Activated naive CD8-positive, alpha-beta T cell treated with anti-CD3 and anti-CD28 coated beads, Interleukin-2, amount 50 U/mL, for 16 hours (primary cell): ENCODE measurements around the gene SCFD2.
"Not testable (repeated sequence)": the region's sequence is repeated elsewhere in the genome, so short reads cannot be mapped to it uniquely, and the experiment has no call there.

ENCODE experiments used
- DNase-seq: peaks from one replicate; pipeline ENCODE4 v3.0.0-alpha.2; 2020; ENCODE audit warnings: low read depth, low spot score

Gene SCFD2

GRCh38 chr4:53365486-53366300 lies at the start of gene SCFD2:
SCFD2 (minus strand) TSS chr4:53366061.
- peak; percentile 94 for DNase-seq

GRCh38 chr4:53409479-53409878 lies 43.6 kb upstream of the SCFD2 start:
- DNase-seq, result not testable (repeated sequence)

- no peak for DNase-seq
Observed at GRCh38 chr4:53380221-53380620, 14.4 kb upstream of the SCFD2 start.

DNA sequence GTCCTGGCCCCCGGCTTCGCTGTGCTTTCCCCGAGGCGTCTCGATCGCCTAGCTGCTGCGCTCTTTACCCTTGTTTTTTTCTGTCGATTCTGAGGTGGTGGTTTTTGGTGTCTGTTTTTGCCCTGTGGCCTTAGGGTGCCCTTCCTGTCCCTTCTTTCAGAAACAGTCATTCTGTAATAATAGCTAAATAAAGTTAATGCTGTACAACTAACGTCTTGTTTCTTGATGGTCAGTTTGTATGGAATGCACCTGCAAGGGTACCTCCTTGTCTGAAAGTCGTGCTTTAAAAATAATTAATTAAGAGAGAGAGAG lies 12.3 kb upstream of the SCFD2 start:
- no peak for DNase-seq

GRCh38 chr4:53377319-53378170 lies 11.7 kb upstream of the SCFD2 start, which contains the start of gene FIP1L1:
FIP1L1 (plus strand) TSS chr4:53377641; CDS start chr4:53377839, 198 bp downstream.
- DNase-seq, result peak; percentile 87

GRCh38 chr4:53376900-53377299 lies 11.0 kb upstream of the SCFD2 start:
- no peak for DNase-seq

- no peak for DNase-seq
Observed at GRCh38 chr4:53374777-53375258, 9.0 kb upstream of the SCFD2 start.

- DNase-seq, result no peak
Observed at GRCh38 chr4:53371843-53372521, 6.1 kb upstream of the SCFD2 start.

DNA sequence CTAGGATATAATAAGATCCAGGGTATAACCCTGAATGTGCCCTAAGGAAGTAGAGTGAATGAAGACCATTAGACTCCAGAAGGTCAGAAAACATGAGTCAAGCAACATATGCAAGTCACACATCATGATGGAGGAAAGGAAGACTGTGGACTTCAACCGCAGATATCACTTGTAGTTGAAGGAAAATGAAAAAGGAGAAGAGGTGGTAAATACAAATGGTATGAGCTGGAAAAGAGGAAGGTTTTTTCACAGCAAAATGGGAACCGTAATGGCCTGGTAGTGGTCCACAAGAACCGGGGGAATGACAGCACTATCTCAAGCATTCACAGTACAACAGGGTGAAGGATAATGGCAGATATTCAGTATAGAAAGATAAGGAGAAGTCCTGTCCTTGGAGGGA lies 5.2 kb upstream of the SCFD2 start:
- DNase-seq, result no peak

- DNase-seq, result no peak
Observed at GRCh38 chr4:53367721-53368120, 1.9 kb upstream of the SCFD2 start.

- no peak for DNase-seq
Observed at GRCh38 chr4:53366301-53366716, 448 bp upstream of the SCFD2 start.

- no peak for DNase-seq
Observed at GRCh38 chr4:53365121-53365485, 758 bp downstream of the SCFD2 start.

DNA sequence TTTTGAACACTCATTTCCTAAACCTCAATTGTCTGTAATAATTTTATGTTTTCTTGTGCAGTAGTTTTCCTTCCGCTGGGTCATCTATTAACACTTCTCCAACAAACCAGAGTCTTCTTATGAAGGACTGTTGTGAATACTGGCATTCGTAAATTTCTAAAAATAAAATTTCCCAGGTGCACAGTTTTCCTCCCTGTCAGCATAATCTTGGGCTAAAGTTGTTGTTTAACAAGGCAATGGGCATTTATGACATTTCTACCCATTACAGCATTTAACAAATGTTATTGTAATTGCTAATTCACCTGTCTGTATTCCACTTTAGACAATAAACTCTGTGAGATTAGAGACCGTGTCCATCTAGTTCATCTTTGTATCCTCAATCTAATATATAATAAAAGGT lies 1.2 kb downstream of the SCFD2 start:
- DNase-seq, result no peak

DNA sequence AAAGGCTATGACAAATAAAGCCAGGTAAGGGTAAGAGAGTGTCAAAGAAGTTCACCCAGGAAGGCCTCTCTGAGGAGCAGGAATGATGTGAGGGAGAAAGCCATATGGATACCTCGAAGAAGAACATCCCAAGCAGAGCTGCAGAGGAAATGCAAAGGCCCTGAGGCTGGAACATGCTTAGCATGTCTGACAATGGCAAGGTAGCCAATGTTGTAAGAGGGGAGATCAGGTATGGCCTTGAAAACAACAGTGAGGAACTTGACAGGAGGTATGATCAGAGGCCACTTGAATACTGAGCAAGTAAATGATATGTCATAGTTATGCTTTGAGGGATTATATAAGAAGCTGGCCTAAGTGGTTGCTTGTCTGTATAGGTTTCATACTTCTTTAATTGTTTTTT lies 3.8 kb downstream of the SCFD2 start:
- DNase-seq, result no peak

DNA sequence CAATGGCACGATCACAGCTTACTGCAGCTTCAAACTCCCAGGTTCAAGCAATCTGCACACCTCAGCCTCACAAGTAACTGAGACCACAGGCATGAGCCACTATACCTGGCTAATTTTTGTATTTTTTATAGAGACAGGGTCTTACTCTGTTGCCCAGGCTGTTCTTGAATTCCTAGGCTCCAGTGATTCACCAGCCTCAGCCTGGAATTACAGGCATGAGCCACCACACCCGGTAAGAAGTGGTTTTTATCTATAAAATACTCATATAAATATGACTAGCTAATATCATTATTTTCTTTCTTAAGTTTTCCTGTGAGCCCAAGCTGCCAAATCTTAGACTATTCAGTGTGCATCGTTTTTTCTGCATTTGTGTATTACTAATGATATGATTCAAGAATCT lies 4.4 kb downstream of the SCFD2 start:
- DNase-seq, result no peak

DNA sequence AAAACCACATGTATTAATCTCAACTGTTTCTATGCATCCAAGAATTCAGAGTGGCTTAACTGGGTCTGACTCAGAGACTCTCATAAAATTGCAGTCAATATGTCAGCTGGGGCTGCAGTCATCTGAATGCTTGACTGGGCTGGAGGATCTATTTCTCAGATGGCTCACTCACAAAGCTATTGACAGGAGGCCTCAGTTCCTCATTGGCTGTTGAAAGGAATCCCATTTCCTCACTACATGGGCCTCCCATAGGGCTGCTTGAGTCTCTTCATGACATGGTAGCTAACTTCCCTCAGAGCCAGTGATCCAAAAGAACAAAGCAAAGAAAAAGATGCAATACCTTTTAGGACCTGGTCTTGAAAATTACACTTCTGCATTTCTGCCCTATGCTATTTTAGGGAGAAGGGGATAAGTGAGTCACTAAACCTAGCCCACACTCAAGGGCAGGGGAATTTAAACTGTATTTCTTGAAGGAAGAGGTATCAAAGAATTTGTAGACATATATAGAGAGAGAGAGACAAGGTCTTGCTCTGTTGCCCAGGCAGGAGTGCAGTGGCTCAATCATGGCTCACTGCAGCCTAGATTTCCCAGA lies 9.8 kb downstream of the SCFD2 start:
- no peak for DNase-seq

DNA sequence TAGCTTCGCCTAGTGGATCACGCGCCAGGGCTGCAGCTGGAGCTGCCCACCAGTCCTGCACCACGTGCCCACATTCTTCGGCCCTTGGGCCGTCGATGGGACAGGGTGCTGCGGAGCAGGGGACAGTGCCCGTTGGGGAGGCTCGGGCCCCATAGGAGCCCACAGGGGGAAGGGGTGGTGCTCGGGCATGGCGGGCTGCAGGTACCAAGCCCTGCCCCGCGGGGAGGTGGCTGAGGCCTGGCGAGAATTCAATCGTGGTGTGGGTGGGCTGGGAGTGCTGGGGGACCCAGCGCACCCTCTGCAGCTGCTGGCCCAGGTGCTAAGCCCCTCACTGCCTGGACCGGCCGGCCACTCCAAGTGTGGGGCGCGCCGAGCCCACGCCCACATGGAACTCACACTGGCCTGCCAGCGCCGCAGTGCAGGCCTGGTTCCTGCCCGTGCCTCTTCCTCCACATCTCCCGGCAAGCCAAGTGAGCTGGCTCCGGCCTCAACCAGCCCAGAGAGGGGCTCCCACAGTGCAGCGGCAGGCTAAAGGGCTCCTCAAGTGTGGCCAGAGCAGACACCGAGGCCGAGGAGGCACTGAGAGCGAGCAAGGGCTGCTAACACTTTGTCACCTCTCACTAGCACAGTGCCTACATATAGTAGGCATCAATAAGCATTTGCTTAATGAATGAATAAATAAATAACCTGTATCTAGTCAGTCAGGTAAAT lies 11.7 kb downstream of the SCFD2 start:
- DNase-seq, result no peak

DNA sequence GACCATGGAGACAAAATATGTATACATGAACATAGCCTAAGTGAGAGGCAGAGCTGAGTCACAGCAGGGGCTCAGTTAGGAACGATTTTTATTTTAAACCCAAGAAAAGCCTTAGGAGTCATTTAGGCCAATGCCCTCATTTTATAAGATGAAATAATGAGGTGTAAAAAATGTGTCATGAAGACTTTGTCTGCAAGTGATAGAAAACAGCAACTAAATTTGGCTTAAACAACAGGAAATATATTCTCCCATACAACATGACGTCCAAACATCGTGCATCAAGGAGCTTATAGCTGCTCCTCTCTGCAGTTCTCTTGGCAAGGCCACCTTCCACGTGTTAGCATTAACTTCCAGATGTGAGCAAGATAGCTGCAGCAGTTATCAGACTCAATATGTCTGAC lies 16.8 kb downstream of the SCFD2 start:
- DNase-seq, result no peak

GRCh38 chr4:53348046-53348445 lies 17.8 kb downstream of the SCFD2 start:
- no peak for DNase-seq

- DNase-seq, result no peak
Observed at GRCh38 chr4:53346920-53347852, 18.7 kb downstream of the SCFD2 start.
